Adrenal gland (tissue), 5 donors: Measurements from ENCODE around the gene NRIP2.

Experiments used
- POLR2A ChIP-seq, 2 donors: fragments of 450-650 bp; IDR thresholded peaks; one replicate each; pipeline ENCODE4 v1.6.1; 2017; ENCODE audit warnings: antibody characterized with exemption in 2 of 2, mild to moderate bottlenecking in 2 of 2, moderate library complexity in 1 of 2
- TF ChIP-seq, protein P1 (sequence below), 6 experiments: fragments of 450-650 bp in 4 of 6; fragments of 200-600 bp in 2 of 6; sonication (generic) in 1 of 6; IDR thresholded peaks; 1 replicate in 5 of 6; 2 replicates in 1 of 6; pipeline versions ENCODE4 v1.5.1 to v1.8.0; 2016 to 2021; ENCODE audit warnings: antibody characterized with exemption in 6 of 6, mild to moderate bottlenecking in 2 of 6, moderate library complexity in 1 of 6
- donor health status: DM: no; HTN: no; CAD: no.

DNA sequence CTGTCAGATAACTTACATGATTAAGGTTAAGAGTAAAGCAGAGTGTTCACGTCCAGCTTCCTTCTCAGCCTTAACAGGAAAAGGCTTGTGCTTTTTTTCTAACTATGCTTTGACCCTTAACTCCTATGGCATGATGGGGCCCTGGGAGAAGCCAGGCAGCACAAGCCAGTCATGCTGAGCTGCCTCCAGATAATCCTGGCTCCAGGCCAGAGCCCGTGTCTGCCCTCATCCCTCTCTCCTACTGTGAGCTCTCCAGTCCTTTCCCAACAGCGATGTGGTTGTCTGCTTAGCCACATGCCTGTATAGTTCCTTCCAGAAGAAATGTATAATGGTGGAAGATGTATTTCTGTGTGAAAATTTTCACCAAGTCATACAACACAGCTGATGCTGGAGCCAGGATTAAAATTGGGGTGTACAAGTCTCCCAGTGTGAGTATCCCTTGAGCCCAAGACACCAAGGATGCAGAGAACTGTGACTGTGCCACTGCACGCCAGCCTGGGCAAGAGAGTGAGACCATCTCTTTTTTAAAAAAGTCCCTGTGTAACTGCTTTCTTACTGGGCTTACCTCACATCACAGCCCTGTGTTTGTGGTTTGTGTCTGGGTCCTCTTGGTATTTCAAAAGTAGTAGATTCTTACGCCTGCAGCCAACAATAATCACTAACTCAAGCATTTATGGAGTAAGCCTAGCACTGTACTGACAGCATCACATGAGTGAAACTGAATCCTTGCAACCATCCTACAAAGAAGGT lies 30.3 kb downstream of the NRIP2 start:
- TF ChIP-seq, protein P1, sequence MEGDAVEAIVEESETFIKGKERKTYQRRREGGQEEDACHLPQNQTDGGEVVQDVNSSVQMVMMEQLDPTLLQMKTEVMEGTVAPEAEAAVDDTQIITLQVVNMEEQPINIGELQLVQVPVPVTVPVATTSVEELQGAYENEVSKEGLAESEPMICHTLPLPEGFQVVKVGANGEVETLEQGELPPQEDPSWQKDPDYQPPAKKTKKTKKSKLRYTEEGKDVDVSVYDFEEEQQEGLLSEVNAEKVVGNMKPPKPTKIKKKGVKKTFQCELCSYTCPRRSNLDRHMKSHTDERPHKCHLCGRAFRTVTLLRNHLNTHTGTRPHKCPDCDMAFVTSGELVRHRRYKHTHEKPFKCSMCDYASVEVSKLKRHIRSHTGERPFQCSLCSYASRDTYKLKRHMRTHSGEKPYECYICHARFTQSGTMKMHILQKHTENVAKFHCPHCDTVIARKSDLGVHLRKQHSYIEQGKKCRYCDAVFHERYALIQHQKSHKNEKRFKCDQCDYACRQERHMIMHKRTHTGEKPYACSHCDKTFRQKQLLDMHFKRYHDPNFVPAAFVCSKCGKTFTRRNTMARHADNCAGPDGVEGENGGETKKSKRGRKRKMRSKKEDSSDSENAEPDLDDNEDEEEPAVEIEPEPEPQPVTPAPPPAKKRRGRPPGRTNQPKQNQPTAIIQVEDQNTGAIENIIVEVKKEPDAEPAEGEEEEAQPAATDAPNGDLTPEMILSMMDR (IDR thresholded peaks at IDR 0.05): no peak
- TF ChIP-seq POLR2A (IDR thresholded peaks at IDR 0.05): no peak
